Mesodermal cell (in vitro differentiated cells): ENCODE data around the gene MFAP3L.

Source experiments
- H3K27ac ChIP-seq: 2 replicates; pipeline ENCODE4 v1.7.0; 2013; ENCODE audit warnings: mild to moderate bottlenecking, low read depth, low read length, moderate library complexity; ENCODE audit not compliant: severe bottlenecking
- H3K36me3 ChIP-seq: 2 replicates; pipeline ENCODE4 v1.7.1; 2013; ENCODE audit warnings: mild to moderate bottlenecking, low read length, moderate library complexity; ENCODE audit not compliant: control insufficient read depth, insufficient read depth
- H3K4me1 ChIP-seq: one replicate; pipeline ENCODE4 v1.7.1; 2013; ENCODE audit warnings: mild to moderate bottlenecking, low read length; ENCODE audit not compliant: insufficient read depth, control insufficient read depth, poor library complexity, severe bottlenecking
- H3K4me3 ChIP-seq: 2 replicates; pipeline ENCODE4 v1.7.0; 2013; ENCODE audit warnings: low read length, control low read depth, mild to moderate bottlenecking; ENCODE audit not compliant: insufficient read depth, poor library complexity, severe bottlenecking; ENCODE audit errors: extremely low read depth
- H3K9me3 ChIP-seq: 2 replicates; pipeline ENCODE4 v1.7.1; 2013; ENCODE audit warnings: mild to moderate bottlenecking, low read length, moderate library complexity; ENCODE audit not compliant: control insufficient read depth
- WGBS, 2 experiments: methylation state at CpG; one replicate each; pipeline ENCODE4 v1.1.5; 2013; ENCODE audit warnings: missing lambda C conversion rate in 2 of 2; ENCODE audit not compliant: insufficient coverage in 2 of 2; 5-methylcytosine and 5-hydroxymethylcytosine counted together

The MFAP3L gene

DNA sequence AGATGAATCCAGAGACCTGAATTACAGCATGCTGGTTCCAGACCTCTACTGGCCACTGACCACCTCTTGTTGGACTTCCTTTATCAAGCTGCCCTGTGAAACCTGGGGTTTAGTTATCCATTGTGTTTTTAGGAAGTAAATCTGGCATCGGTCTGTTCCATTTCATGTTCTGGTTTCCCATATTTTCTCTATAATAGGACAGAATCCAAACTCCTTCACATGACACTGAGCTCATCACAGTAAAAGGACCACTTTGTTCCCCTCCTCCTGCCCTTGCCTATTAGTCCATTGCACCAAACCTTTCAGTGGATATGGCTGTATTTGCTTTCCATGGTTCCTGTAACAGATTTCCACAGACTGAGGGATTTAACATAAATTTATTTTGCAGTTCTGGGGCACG, 4.0 kb downstream of the MFAP3L start:
- Histone ChIP-seq H3K4me3 (no peak overlapping the region), H3K9me3 (no peaks in the 10 kb centered on the region), H3K36me3 (no peaks in the 10 kb centered on the region), H3K27ac (no peak overlapping the region), H3K4me1 (no peaks in the 10 kb centered on the region)
- 91 to 96% methylated on average over 1 to 2 of the region's 2 CpGs for WGBS, 2 experiments

DNA sequence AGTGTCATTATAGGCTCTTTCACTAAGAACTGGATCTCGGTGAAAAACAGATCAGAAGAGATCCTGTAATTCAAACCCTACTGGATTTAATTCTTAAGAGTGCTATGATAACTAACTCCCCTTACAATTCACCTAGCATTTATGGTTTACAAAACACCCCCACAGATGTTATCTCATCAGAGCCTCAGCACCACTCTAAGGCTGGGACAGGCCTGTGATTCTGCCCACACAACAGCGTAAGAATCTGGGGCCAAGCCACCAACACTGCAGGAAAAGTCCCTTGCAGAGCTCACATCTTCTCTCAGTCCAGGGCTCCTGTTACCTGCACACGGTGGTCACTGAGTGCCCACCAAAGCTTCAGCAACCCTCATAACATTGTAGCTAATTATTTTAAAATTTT, 8.9 kb downstream of the MFAP3L start:
- Histone ChIP-seq H3K9me3 (no peaks in the 10 kb centered on the region), H3K4me3 (no peak overlapping the region), H3K36me3 (no peaks in the 10 kb centered on the region), H3K4me1 (no peaks in the 10 kb centered on the region), H3K27ac (no peak overlapping the region)
- WGBS, 2 experiments, result 84 to 91% methylated on average over 1 to 2 of the region's 3 CpGs

DNA sequence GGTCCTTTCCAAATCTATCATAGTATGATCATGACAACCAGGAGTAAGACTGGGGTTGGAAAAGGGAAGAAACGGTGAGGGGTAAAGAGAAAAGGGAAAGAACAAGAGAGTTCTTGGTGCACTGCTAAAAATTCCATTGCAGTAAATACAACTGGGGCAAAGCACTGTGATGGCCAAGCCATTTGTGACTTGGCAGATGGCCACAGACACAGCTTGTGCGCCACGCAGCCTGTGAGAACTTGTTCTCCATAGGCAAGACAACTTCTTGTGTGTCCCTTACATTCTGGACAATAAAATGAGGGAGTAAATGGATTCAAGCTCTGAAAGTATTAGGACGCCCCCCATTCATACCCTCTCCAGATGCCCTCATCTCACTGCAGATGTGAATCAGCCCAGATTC, 10.9 kb downstream of the MFAP3L start:
- H3K4me3 ChIP-seq, result no peak overlapping the region
- no peak overlapping the region for H3K27ac ChIP-seq
- H3K36me3 ChIP-seq, result no peaks in the 10 kb centered on the region
- 90 to 100% methylated on average over 3 to 4 of the region's 4 CpGs for WGBS, 2 experiments
- H3K9me3 ChIP-seq, result no peaks in the 10 kb centered on the region
- H3K4me1 ChIP-seq, result no peaks in the 10 kb centered on the region

DNA sequence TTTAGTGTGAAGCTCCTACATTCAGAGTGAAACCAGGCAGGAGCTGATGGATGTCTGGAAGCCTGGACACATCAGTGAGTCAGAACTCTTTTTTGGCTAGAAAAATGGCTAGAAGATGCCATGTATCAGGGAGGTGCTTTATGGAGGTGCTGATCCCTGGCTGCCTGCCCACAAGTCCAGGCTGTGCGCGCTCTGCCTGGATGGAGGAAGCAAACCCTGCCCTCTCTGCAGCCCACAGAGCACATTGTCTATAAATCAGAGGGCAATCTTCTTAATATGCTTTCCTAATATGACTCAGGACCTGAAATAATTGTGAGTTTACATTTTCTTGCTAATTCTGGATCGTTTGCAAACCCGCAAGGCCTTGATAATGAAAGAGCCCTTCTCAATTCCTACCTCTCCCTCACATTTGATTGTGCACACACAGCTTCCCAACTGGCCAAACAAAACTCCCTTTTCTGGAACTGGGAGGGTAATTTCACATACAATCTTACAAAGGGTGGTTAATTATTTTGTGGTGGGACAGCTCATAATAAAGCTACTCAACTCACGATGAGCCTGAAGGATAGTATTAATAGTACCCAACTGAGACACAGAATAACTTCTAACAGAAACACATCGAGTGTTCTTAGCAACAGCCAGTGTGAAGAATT, 11.7 kb downstream of the MFAP3L start:
- no peak overlapping the region for H3K4me3 ChIP-seq
- H3K9me3 ChIP-seq, result no peaks in the 10 kb centered on the region
- WGBS, 2 experiments, result 67 to 100% methylated on average over 1 to 3 of the region's 6 CpGs
- no peak overlapping the region for H3K27ac ChIP-seq
- no peaks in the 10 kb centered on the region for H3K4me1 ChIP-seq
- no peaks in the 10 kb centered on the region for H3K36me3 ChIP-seq

DNA sequence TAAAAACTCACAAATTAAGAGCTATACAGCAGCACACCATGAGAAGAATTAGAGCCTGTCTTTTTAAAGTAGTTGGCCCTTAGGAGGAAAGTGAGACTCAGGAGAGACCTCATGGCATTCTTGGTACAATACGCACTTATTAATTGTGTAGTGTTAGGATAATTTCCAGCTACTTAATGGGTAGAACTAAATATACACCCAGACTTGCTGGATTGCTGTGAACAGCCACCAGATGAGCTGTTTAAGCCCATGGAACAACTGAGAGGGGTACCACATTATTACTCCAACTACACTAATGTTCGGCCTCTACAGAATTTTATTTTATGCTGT, 13.6 kb downstream of the MFAP3L start:
- H3K36me3 ChIP-seq, result no peaks in the 10 kb centered on the region
- H3K4me3 ChIP-seq, result no peak overlapping the region
- WGBS, 2 experiments, result no CpG with 5 or more reads among the region's 2 CpGs
- H3K9me3 ChIP-seq, result no peaks in the 10 kb centered on the region
- no peaks in the 10 kb centered on the region for H3K4me1 ChIP-seq
- no peak overlapping the region for H3K27ac ChIP-seq

DNA sequence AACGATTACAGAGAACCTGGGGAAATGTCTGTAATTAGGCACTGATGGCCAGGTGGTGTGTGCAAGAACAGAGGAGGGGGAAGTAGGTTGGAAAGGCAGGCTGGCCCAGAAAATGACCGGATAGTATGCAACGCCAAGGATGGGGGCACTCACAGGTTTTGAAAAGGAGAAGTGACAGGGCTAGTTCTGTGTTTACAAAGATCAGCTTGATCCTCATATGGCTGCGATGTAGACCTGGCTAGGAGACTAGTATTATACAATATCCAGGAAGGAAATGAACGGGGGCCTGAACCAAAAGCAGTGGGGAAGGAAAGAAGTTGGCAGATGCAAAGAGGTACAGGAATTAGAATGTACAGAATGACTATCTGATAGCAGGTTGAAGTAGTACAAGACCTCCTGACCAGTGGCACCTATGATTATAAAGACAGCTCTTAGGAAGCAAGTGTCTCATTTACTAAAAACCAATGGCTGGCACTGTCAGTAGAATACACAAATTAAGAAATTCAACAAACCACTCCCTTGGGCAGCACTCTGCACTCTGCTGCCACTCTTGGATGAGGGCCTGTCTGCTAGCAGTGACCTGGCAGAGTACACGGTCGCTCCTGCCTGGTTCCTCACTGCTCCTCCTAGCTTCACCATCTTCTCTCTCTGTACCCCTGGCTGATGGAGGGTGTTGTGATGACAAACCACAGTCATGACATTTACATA, 14.1 kb downstream of the MFAP3L start:
- no peaks in the 10 kb centered on the region for H3K9me3 ChIP-seq
- no peaks in the 10 kb centered on the region for H3K4me1 ChIP-seq
- no peak overlapping the region for H3K27ac ChIP-seq
- H3K4me3 ChIP-seq, result no peak overlapping the region
- 75 to 79% methylated on average over 4 to 7 of the region's 7 CpGs for WGBS, 2 experiments
- no peaks in the 10 kb centered on the region for H3K36me3 ChIP-seq

DNA sequence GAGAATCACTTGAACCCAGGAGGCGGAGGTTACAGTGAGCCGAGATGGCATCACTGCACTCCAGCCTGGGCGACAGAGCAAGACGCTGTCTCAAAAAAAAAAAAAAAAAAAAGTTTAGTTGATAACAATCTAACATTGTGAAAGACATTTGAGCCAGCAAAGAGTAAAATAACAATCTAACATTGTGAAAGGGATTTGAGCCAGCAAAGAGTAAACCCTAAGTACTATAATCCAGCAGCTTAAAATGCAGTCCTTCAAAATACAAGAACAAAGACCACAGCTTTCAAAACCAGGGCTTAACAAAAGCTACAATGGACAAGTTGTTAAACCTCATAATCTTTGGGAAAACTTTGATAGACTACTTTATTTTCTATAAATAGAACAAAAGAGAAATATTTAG, 16.9 kb downstream of the MFAP3L start:
- Histone ChIP-seq H3K27ac (no peak overlapping the region), H3K36me3 (no peaks in the 10 kb centered on the region), H3K4me1 (no peaks in the 10 kb centered on the region), H3K9me3 (no peaks in the 10 kb centered on the region), H3K4me3 (no peak overlapping the region)
- WGBS, 2 experiments, result 79 to 93% methylated on average over 2 to 3 of the region's 4 CpGs

DNA sequence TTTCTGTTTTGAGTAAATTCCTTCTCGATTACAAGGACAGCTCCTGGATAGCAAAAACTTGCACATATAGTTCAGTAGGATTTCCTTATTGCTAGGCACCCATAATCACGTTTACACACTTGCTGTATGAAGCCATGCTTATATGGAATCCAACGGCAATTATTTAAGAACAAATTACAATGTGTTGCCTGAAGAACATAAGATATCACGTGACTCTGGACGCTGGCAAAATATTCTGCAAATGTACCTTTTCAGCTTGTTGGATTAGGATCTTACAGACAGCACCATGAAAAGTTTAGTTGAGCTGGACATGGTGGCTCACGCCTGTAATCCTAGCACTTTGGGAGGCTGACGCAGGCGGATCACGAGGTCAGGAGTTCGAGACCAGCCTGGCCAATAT, 17.4 kb downstream of the MFAP3L start:
- 88 to 94% methylated on average over 5 to 9 of the region's 10 CpGs for WGBS, 2 experiments

DNA sequence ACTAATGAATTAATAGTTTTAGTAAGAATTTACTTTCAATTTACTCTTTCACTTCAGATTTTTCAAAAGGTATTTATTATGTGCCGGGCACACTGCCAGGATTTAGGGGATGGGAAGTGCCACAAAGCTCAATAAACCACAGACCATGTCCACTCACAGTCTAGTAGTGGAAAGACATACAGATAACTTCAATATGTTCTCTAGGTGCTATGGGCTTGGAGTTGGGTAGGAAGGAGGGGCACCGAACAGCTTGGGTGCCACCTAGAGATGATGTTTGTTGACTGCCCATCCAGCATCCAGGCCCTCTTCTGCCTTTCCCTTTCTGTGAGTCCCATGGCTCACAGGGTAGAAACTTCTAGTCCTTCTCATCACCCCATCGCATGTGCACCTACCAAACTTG, 17.8 kb downstream of the MFAP3L start:
- WGBS, 2 experiments, result 93 to 100% methylated on average over 1 of the region's 3 CpGs
- Histone ChIP-seq H3K4me1 (no peaks in the 10 kb centered on the region), H3K27ac (no peak overlapping the region), H3K9me3 (no peaks in the 10 kb centered on the region), H3K36me3 (no peaks in the 10 kb centered on the region), H3K4me3 (no peak overlapping the region)

More for the DNA sequence above, 17.4 kb downstream of the MFAP3L start:
- Histone ChIP-seq H3K4me1 (no peaks in the 10 kb centered on the region), H3K27ac (no peak overlapping the region), H3K36me3 (no peaks in the 10 kb centered on the region), H3K4me3 (no peak overlapping the region), H3K9me3 (no peaks in the 10 kb centered on the region)

DNA sequence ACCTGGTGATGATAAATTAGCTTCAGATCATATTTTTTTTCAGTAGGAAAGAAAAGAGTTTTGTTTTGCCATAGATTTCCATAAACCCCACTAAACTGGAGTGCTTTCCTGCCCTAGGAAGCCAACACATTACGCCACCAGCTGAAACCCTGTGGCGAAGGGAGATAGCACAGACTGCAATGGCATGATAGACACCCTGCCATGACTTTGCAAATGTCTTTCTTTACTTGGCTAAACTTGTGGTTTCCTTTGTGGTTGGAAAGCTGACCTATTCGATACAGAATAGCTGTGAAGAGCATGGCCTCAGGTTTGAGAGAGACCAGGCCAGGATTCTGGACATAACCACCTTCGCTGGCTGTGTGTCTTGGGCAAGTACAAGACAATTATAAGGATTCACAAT, 19.1 kb downstream of the MFAP3L start:
- Histone ChIP-seq H3K36me3 (no peaks in the 10 kb centered on the region), H3K4me3 (no peak overlapping the region), H3K4me1 (no peaks in the 10 kb centered on the region), H3K9me3 (no peaks in the 10 kb centered on the region), H3K27ac (no peak overlapping the region)
- WGBS, 2 experiments, result 83 to 85% methylated on average over 3 of the region's 4 CpGs

DNA sequence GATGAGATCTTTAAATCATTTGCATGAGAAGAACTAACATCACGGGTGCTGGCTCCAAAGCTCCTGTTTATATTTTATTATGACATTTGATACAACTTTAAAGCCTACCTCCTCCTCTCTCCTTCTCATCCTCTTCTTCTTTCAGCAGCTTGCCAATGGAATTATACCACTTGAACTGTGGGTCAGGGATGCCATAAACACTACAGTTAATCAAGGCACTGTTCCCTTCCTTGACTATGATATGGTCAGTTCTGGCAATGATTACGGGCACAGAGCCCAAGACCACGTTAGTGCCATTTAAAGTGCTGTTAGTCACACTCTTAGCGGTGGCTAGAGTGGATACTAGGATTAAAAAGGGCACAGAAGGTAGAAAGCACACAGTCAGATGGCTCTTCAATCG, 20.7 kb downstream of the MFAP3L start:
- Histone ChIP-seq H3K4me1 (no peaks in the 10 kb centered on the region), H3K4me3 (no peak overlapping the region), H3K9me3 (no peaks in the 10 kb centered on the region), H3K36me3 (no peaks in the 10 kb centered on the region), H3K27ac (no peak overlapping the region)
- WGBS, 2 experiments, result 89 to 94% methylated on average over 3 to 4 of the region's 5 CpGs
